A673 (cell line): ENCODE measurements around the gene ADCY3. TPM values are rescaled to one million over a fixed set of nuclear protein-coding genes. Genes with fewer than 3 reads are reported as not detected.

ENCODE experiments used
- BruUV-seq: library from RNA; stranded (reverse); fragments of 400-500 nt; replicated peaks from 2 replicates; lab custom pipeline; 2021; lab: Mats Ljungman, UMichigan
- CTCF ChIA-PET: fragments of 300-600 bp; sonication (Branson Sonifier 250); formaldehyde crosslinking; loops from one replicate; lab custom pipeline; 2022; ENCODE audit warnings: antibody characterized with exemption; lab: Charles Lee
- POLR2A ChIA-PET: fragments of 300-600 bp; sonication (Branson Sonifier 250); formaldehyde crosslinking; loops from one replicate; lab custom pipeline; 2022; ENCODE audit warnings: antibody characterized with exemption; ENCODE audit not compliant: low non-redundant PET; lab: Charles Lee
- DNase-seq: peaks from one replicate; pipeline ENCODE4 v3.0.0-alpha.2; 2015; ENCODE audit warnings: low spot score
- H3K27ac ChIP-seq: fragments of 200-600 bp; sonication (generic); 2 replicates; pipeline ENCODE4 v1.5.1; 2016; ENCODE audit warnings: mixed run types, low read depth, mild to moderate bottlenecking, mixed read lengths, antibody characterized with exemption, low read length; ENCODE audit not compliant: poor library complexity, severe bottlenecking
- H3K27me3 ChIP-seq: fragments of 200-600 bp; sonication (generic); replicated peaks from 2 replicates; pipeline ENCODE4 v1.6.1; 2017; ENCODE audit warnings: mixed run types, low read depth, mild to moderate bottlenecking, mixed read lengths, antibody characterized with exemption, low read length; ENCODE audit not compliant: insufficient read depth, poor library complexity
- H3K36me3 ChIP-seq: fragments of 200-600 bp; sonication (generic); 2 replicates; pipeline ENCODE4 v1.6.1; 2016; ENCODE audit warnings: mixed run types, mild to moderate bottlenecking, mixed read lengths, antibody characterized with exemption, low read length; ENCODE audit not compliant: insufficient read depth, poor library complexity, severe bottlenecking
- H3K4me1 ChIP-seq: fragments of 200-600 bp; sonication (generic); 2 replicates; pipeline ENCODE4 v1.6.1; 2017; ENCODE audit warnings: mixed run types, mild to moderate bottlenecking, mixed read lengths, antibody characterized with exemption, low read length; ENCODE audit not compliant: insufficient read depth, poor library complexity, severe bottlenecking
- H3K4me3 ChIP-seq: fragments of 200-600 bp; sonication (generic); 2 replicates; pipeline ENCODE4 v1.5.1; 2016; ENCODE audit warnings: low read depth, mixed run types, mild to moderate bottlenecking, mixed read lengths, low read length; ENCODE audit not compliant: poor library complexity, severe bottlenecking
- H3K9me3 ChIP-seq: fragments of 200-600 bp; sonication (generic); 2 replicates; pipeline ENCODE4 v1.6.1; 2016; ENCODE audit warnings: mixed run types, low read depth, mild to moderate bottlenecking, mixed read lengths, antibody characterized with exemption, low read length; ENCODE audit not compliant: poor library complexity, severe bottlenecking
- EZH2 ChIP-seq: fragments of 200-600 bp; sonication (generic); IDR thresholded peaks from 2 replicates; pipeline ENCODE4 v1.6.1; 2017; ENCODE audit warnings: borderline replicate concordance, low read depth, mild to moderate bottlenecking, mixed read lengths, antibody characterized with exemption, low read length; ENCODE audit not compliant: poor library complexity, severe bottlenecking
- intact Hi-C: fragments of 100-400 bp; cut with micrococcal nuclease; formaldehyde crosslinking; loops from one replicate; pipeline ENCODE4 v1.10.0; 2022; ENCODE audit not compliant: unreplicated experiment
- total RNA-seq: library from RNA; stranded (reverse); gene quantifications from 2 replicates; pipeline ENCODE4 v1.2.3, GENCODE V29; 2021
- TF ChIP-seq, protein P1 (sequence below): fragments of 300-800, 200-600 bp; sonication (generic); conservative IDR thresholded peaks from 2 replicates; pipeline ENCODE4 v1.5.1; 2017; ENCODE audit warnings: low read depth, mild to moderate bottlenecking, antibody characterized with exemption, low read length, moderate library complexity, mixed read lengths

ADCY3 gene
- total RNA-seq, 1 experiment from 2014 or later, result 42.2 TPM

DNA sequence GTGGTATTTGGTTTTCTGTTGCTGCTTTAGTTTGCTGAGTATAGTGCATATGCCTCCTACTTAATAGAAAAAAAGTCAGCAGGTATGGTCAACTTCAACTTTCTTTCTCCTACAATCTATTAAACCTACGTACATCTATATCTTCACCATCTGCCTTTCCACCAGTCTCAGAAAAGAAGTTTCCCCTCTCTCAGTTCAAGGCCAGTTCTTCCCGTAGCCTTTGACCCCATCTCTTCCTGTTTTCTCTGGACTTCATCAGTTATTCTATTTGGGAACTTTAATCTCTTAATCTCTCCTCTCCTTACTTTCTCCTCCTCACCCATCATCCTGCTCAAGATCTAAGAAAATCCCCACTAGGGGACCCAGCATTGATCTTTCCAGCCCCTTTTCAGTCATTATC, 132.5 kb downstream of the ADCY3 start:
- no peak for DNase-seq

DNA sequence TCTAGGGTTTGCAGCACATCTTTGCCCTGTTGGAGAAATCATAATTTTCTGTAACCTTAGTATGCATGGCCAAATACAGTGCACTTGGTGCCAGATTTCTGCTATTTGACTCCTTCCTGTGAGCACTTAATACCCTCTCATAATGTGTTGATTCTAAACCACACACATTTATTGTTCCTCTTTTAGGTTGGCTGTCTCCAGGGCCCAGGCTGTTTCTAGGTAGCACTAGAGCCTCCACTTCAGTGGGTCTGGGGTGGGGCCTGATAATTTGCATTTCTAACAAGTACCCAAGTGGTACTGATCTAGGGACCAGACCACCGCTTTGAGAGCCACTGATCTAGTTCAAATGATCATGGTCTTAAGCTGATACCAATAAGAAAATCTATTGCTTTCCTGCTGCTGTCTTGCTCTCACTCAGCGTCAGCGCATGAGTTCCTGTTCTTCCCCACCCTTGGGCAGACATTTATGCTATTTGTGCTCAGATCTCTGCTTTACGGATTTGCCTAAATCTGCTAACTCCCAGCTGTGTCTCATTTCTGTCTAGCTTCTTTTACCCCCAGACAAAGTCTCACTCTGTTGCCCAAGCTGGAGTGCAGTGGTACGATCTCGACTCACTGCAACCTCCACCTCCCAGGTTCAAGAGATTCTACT, 134.2 kb downstream of the ADCY3 start:
- H3K4me1 ChIP-seq, result no peaks in the 10 kb centered on the region
- no peaks in the 10 kb centered on the region for H3K9me3 ChIP-seq
- DNase-seq, result no peak
- no TSS peak for BruUV-seq
- intact Hi-C loops, result no loop called here
- no peak overlapping the region for H3K4me3 ChIP-seq
- ChIA-PET CTCF (no interaction called here), POLR2A (no interaction called here)
- H3K27me3 ChIP-seq, result no peaks in the 10 kb centered on the region
- TF ChIP-seq EZH2, result no peak
- TF ChIP-seq, protein P1, sequence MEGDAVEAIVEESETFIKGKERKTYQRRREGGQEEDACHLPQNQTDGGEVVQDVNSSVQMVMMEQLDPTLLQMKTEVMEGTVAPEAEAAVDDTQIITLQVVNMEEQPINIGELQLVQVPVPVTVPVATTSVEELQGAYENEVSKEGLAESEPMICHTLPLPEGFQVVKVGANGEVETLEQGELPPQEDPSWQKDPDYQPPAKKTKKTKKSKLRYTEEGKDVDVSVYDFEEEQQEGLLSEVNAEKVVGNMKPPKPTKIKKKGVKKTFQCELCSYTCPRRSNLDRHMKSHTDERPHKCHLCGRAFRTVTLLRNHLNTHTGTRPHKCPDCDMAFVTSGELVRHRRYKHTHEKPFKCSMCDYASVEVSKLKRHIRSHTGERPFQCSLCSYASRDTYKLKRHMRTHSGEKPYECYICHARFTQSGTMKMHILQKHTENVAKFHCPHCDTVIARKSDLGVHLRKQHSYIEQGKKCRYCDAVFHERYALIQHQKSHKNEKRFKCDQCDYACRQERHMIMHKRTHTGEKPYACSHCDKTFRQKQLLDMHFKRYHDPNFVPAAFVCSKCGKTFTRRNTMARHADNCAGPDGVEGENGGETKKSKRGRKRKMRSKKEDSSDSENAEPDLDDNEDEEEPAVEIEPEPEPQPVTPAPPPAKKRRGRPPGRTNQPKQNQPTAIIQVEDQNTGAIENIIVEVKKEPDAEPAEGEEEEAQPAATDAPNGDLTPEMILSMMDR, result no peak
- no peak overlapping the region for H3K27ac ChIP-seq
- no peaks in the 10 kb centered on the region for H3K36me3 ChIP-seq

More for the DNA sequence above, 132.5 kb downstream of the ADCY3 start:
- TF ChIP-seq, protein P1, result no peak
- no peak for TF ChIP-seq EZH2
- H3K36me3 ChIP-seq, result no peaks in the 10 kb centered on the region
- intact Hi-C loops, result no loop called here
- no peak overlapping the region for H3K4me3 ChIP-seq
- H3K9me3 ChIP-seq, result no peaks in the 10 kb centered on the region
- H3K4me1 ChIP-seq, result peaks cover 13% of the 10 kb centered on the region
- ChIA-PET POLR2A (no interaction called here), CTCF (no interaction called here)
- H3K27ac ChIP-seq, result no peak overlapping the region
- no TSS peak for BruUV-seq
- no peaks in the 10 kb centered on the region for H3K27me3 ChIP-seq

- CTCF ChIA-PET, result no interaction called here
- Histone ChIP-seq H3K27ac (no peak overlapping the region), H3K9me3 (no peaks in the 10 kb centered on the region), H3K4me3 (no peak overlapping the region), H3K36me3 (no peaks in the 10 kb centered on the region), H3K27me3 (no peaks in the 10 kb centered on the region), H3K4me1 (no peaks in the 10 kb centered on the region)
- TF ChIP-seq, protein P1, result no peak
- no peak for TF ChIP-seq EZH2
- POLR2A ChIA-PET, result interaction anchor here (0.6 kb wide), 1 partner anchor 8 kb away, joined by 6 read pairs; no protein-coding TSS in a partner anchor
- no TSS peak for BruUV-seq
- intact Hi-C loops, result no loop called here
- no peak for DNase-seq
Measured at GRCh38 chr2:24783641-24784040, 136.4 kb downstream of the ADCY3 start.
